Adipocyte (in vitro differentiated cells): ENCODE measurements around the gene ANTXR1.

Source experiments
- DNase-seq: peaks from one replicate; pipeline ENCODE4 v3.0.0-alpha.2; 2015; ENCODE audit warnings: low read depth
- H3K27me3 ChIP-seq: replicated peaks from 2 replicates; pipeline ENCODE4 v1.7.0; 2013; ENCODE audit warnings: mild to moderate bottlenecking, low read length, moderate library complexity; ENCODE audit not compliant: control insufficient read depth, insufficient read depth
- H3K36me3 ChIP-seq: 2 replicates; pipeline ENCODE4 v1.7.0; 2013; ENCODE audit warnings: low read length, mild to moderate bottlenecking, moderate library complexity; ENCODE audit not compliant: control insufficient read depth, insufficient read depth, severe bottlenecking
- H3K4me1 ChIP-seq: 2 replicates; pipeline ENCODE4 v1.7.0; 2013; ENCODE audit warnings: mild to moderate bottlenecking, low read length, moderate library complexity; ENCODE audit not compliant: control insufficient read depth, insufficient read depth
- H3K4me3 ChIP-seq: 2 replicates; pipeline ENCODE4 v1.7.0; 2013; ENCODE audit warnings: mild to moderate bottlenecking, low read length, moderate library complexity
- H3K9ac ChIP-seq: 2 replicates; pipeline ENCODE4 v1.7.0; 2013; ENCODE audit warnings: mild to moderate bottlenecking, low read length, moderate library complexity
- H3K9me3 ChIP-seq: 2 replicates; pipeline ENCODE4 v1.7.0; 2013; ENCODE audit warnings: mild to moderate bottlenecking, low read length, moderate library complexity; ENCODE audit not compliant: control insufficient read depth

Gene ANTXR1

GRCh38 chr2:69141061-69141460 is 128.1 kb downstream of the ANTXR1 start:
- Histone ChIP-seq H3K4me1 (peaks cover 34% of the 10 kb centered on the region), H3K9ac (no peak overlapping the region), H3K4me3 (no peak overlapping the region), H3K9me3 (no peaks in the 10 kb centered on the region), H3K36me3 (no peaks in the 10 kb centered on the region), H3K27me3 (no peaks in the 10 kb centered on the region)
- no peak for DNase-seq

- Histone ChIP-seq H3K27me3 (no peaks in the 10 kb centered on the region), H3K9ac (no peak overlapping the region), H3K36me3 (no peaks in the 10 kb centered on the region), H3K4me3 (no peak overlapping the region), H3K4me1 (peaks cover 16% of the 10 kb centered on the region), H3K9me3 (no peaks in the 10 kb centered on the region)
- peak; percentile 43 for DNase-seq
Measured at GRCh38 chr2:69143748-69144360, 130.9 kb downstream of the ANTXR1 start.

- peaks cover 15% of the 10 kb centered on the region for H3K4me1 ChIP-seq
- H3K9me3 ChIP-seq, result no peaks in the 10 kb centered on the region
- no peak for DNase-seq
- H3K27me3 ChIP-seq, result no peaks in the 10 kb centered on the region
- no peak overlapping the region for H3K9ac ChIP-seq
- H3K4me3 ChIP-seq, result no peak overlapping the region
- H3K36me3 ChIP-seq, result no peaks in the 10 kb centered on the region
Measured at GRCh38 chr2:69145204-69145603, 132.2 kb downstream of the ANTXR1 start.

GRCh38 chr2:69147841-69148533 is 135.0 kb downstream of the ANTXR1 start:
- DNase-seq, result no peak
- H3K36me3 ChIP-seq, result peaks cover 4% of the 10 kb centered on the region
- H3K4me3 ChIP-seq, result no peak overlapping the region
- peaks cover 16% of the 10 kb centered on the region for H3K4me1 ChIP-seq
- peaks cover 3% of the 10 kb centered on the region for H3K9me3 ChIP-seq
- no peaks in the 10 kb centered on the region for H3K27me3 ChIP-seq
- no peak overlapping the region for H3K9ac ChIP-seq

GRCh38 chr2:69149631-69150215 is 136.7 kb downstream of the ANTXR1 start:
- Histone ChIP-seq H3K9me3 (peaks cover 4% of the 10 kb centered on the region), H3K9ac (no peak overlapping the region), H3K36me3 (peaks cover 4% of the 10 kb centered on the region), H3K27me3 (no peaks in the 10 kb centered on the region), H3K4me1 (peaks cover 32% of the 10 kb centered on the region), H3K4me3 (no peak overlapping the region)
- peak; percentile 67 for DNase-seq

GRCh38 chr2:69151931-69152330 is 139.0 kb downstream of the ANTXR1 start:
- Histone ChIP-seq H3K36me3 (peaks cover 11% of the 10 kb centered on the region), H3K4me3 (no peak overlapping the region), H3K27me3 (no peaks in the 10 kb centered on the region), H3K4me1 (peaks cover 32% of the 10 kb centered on the region), H3K9ac (no peak overlapping the region), H3K9me3 (peaks cover 4% of the 10 kb centered on the region)
- DNase-seq, result no peak

- Histone ChIP-seq H3K9ac (no peak overlapping the region), H3K4me3 (no peak overlapping the region), H3K4me1 (peaks cover 32% of the 10 kb centered on the region), H3K9me3 (peaks cover 4% of the 10 kb centered on the region), H3K27me3 (no peaks in the 10 kb centered on the region), H3K36me3 (peaks cover 17% of the 10 kb centered on the region)
- no peak for DNase-seq
Measured at GRCh38 chr2:69152847-69153583, 140.0 kb downstream of the ANTXR1 start.

GRCh38 chr2:69154106-69154505 is 141.1 kb downstream of the ANTXR1 start:
- Histone ChIP-seq H3K9me3 (peaks cover 4% of the 10 kb centered on the region), H3K9ac (no peak overlapping the region), H3K4me1 (peaks cover 31% of the 10 kb centered on the region), H3K36me3 (peaks cover 17% of the 10 kb centered on the region), H3K27me3 (no peaks in the 10 kb centered on the region), H3K4me3 (no peak overlapping the region)
- DNase-seq, result peak; percentile 92

GRCh38 chr2:69156624-69157023 is 143.6 kb downstream of the ANTXR1 start:
- Histone ChIP-seq H3K27me3 (no peaks in the 10 kb centered on the region), H3K9ac (no peak overlapping the region), H3K9me3 (peaks cover 4% of the 10 kb centered on the region), H3K4me3 (no peak overlapping the region), H3K4me1 (peaks cover 18% of the 10 kb centered on the region), H3K36me3 (peaks cover 17% of the 10 kb centered on the region)
- no peak for DNase-seq

- H3K9me3 ChIP-seq, result peaks cover 4% of the 10 kb centered on the region
- no peak overlapping the region for H3K4me3 ChIP-seq
- DNase-seq, result no peak
- no peaks in the 10 kb centered on the region for H3K27me3 ChIP-seq
- peaks cover 14% of the 10 kb centered on the region for H3K36me3 ChIP-seq
- no peak overlapping the region for H3K9ac ChIP-seq
- peaks cover 20% of the 10 kb centered on the region for H3K4me1 ChIP-seq
Measured at GRCh38 chr2:69157441-69157840, 144.5 kb downstream of the ANTXR1 start.

GRCh38 chr2:69159986-69160385 is 147.0 kb downstream of the ANTXR1 start:
- H3K9me3 ChIP-seq, result no peaks in the 10 kb centered on the region
- no peak overlapping the region for H3K4me3 ChIP-seq
- peaks cover 30% of the 10 kb centered on the region for H3K4me1 ChIP-seq
- H3K27me3 ChIP-seq, result no peaks in the 10 kb centered on the region
- H3K36me3 ChIP-seq, result peaks cover 13% of the 10 kb centered on the region
- no peak overlapping the region for H3K9ac ChIP-seq
- DNase-seq, result no peak
